ENCODE results near the gene MICU1.

GRCh38 chr10:72574636-72575035 lies 51.2 kb downstream of the MICU1 start:
- TF ChIP-seq TCF4 (CRISPR knock-in tag; IDR thresholded peaks at IDR 0.05; ENCODE audit: borderline replicate concordance) (no peak), ZNF565 (CRISPR knock-in tag; conservative IDR thresholded peaks at IDR 0.05; ENCODE audit: low read depth) (no peak), ZC3H10 (CRISPR knock-in tag; IDR thresholded peaks at IDR 0.05) (no peak), CSRNP3 (CRISPR knock-in tag; IDR thresholded peaks at IDR 0.05) (no peak), TSHZ2 (CRISPR knock-in tag; IDR thresholded peaks at IDR 0.05) (no peak), ESRRG (CRISPR knock-in tag; IDR thresholded peaks at IDR 0.05) (no peak), CSDC2 (CRISPR knock-in tag; IDR thresholded peaks at IDR 0.05) (no peak), SNAI2 (CRISPR knock-in tag; IDR thresholded peaks at IDR 0.05) (no peak), RARB (CRISPR knock-in tag; IDR thresholded peaks at IDR 0.05) (no peak), ZNF8 (CRISPR knock-in tag; IDR thresholded peaks at IDR 0.05) (no peak), BACH2 (CRISPR knock-in tag; IDR thresholded peaks at IDR 0.05; ENCODE audit: borderline replicate concordance) (no peak)
- TF ChIP-seq, protein P1, sequence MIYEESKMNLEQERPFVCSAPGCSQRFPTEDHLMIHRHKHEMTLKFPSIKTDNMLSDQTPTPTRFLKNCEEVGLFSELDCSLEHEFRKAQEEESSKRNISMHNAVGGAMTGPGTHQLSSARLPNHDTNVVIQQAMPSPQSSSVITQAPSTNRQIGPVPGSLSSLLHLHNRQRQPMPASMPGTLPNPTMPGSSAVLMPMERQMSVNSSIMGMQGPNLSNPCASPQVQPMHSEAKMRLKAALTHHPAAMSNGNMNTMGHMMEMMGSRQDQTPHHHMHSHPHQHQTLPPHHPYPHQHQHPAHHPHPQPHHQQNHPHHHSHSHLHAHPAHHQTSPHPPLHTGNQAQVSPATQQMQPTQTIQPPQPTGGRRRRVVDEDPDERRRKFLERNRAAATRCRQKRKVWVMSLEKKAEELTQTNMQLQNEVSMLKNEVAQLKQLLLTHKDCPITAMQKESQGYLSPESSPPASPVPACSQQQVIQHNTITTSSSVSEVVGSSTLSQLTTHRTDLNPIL (CRISPR knock-in tag; IDR thresholded peaks at IDR 0.05; ENCODE audit: low read depth): no peak
- TF ChIP-seq, protein P2, sequence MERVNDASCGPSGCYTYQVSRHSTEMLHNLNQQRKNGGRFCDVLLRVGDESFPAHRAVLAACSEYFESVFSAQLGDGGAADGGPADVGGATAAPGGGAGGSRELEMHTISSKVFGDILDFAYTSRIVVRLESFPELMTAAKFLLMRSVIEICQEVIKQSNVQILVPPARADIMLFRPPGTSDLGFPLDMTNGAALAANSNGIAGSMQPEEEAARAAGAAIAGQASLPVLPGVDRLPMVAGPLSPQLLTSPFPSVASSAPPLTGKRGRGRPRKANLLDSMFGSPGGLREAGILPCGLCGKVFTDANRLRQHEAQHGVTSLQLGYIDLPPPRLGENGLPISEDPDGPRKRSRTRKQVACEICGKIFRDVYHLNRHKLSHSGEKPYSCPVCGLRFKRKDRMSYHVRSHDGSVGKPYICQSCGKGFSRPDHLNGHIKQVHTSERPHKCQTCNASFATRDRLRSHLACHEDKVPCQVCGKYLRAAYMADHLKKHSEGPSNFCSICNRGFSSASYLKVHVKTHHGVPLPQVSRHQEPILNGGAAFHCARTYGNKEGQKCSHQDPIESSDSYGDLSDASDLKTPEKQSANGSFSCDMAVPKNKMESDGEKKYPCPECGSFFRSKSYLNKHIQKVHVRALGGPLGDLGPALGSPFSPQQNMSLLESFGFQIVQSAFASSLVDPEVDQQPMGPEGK (CRISPR knock-in tag; IDR thresholded peaks at IDR 0.05; ENCODE audit: borderline replicate concordance): no peak
